ENCODE data around the gene PKDCC. TPM values are rescaled to one million over a fixed set of nuclear protein-coding genes. Genes with fewer than 3 reads are reported as not detected.

The PKDCC gene
- total and polyA plus RNA-seq, 2 experiments from 2014 or later: 1.2 to 9.9 TPM

GRCh38 chr2:42035241-42035640 is 12.6 kb upstream of the PKDCC start:
- Histone ChIP-seq H3K27me3 (replicated peaks; ENCODE audit: insufficient read depth) (no peaks in the 10 kb centered on the region), H3K9me3 (ENCODE audit: low read depth) (no peaks in the 10 kb centered on the region), H3K36me3 (ENCODE audit: low read depth) (no peaks in the 10 kb centered on the region), H3F3A (ENCODE audit: insufficient read depth) (no peaks in the 10 kb centered on the region), H3K4me1 (ENCODE audit: insufficient read depth) (no peaks in the 10 kb centered on the region), H3K4me2 (ENCODE audit: unreplicated experiment) (no peak overlapping the region), H3K9me2 (ENCODE audit: insufficient read depth) (no peaks in the 10 kb centered on the region), H3K27ac (no peak overlapping the region), H3K79me2 (ENCODE audit: insufficient read depth) (no peaks in the 10 kb centered on the region), H2AFZ (no peak overlapping the region), H3K4me3 (no peak overlapping the region), H4K20me1 (ENCODE audit: insufficient read depth) (no peaks in the 10 kb centered on the region), H3K9ac (no peak overlapping the region)
- in situ Hi-C loops (cut with MboI): no loop called here
- WGBS, 2 experiments (ENCODE audit: low coverage in 1 of 2, low lambda C conversion rate in 2 of 2, missing lambda C conversion rate in 2 of 2): 78 to 82% methylated on average over 5 of the region's 5 CpGs
- DNase-seq: no peak
- TF ChIP-seq EZH2 (IDR thresholded peaks at IDR 0.05; ENCODE audit: insufficient read depth, poor library complexity, severe bottlenecking) (no peak), EZH2phosphoT487 (IDR thresholded peaks at IDR 0.05; ENCODE audit: insufficient read depth, low read depth) (no peak)

- Histone ChIP-seq H3K27ac (no peak overlapping the region), H3K36me3 (ENCODE audit: low read depth) (no peaks in the 10 kb centered on the region), H3K9me3 (ENCODE audit: low read depth) (no peaks in the 10 kb centered on the region), H2AFZ (no peak overlapping the region), H4K20me1 (ENCODE audit: insufficient read depth) (no peaks in the 10 kb centered on the region), H3K9ac (no peak overlapping the region), H3K27me3 (replicated peaks; ENCODE audit: insufficient read depth) (0 out of 2 replicates have a peak, but pooled peaks cover 7% of the 10 kb centered on the region), H3K4me2 (ENCODE audit: unreplicated experiment) (no peak overlapping the region), H3K4me1 (ENCODE audit: insufficient read depth) (no peaks in the 10 kb centered on the region), H3K4me3 (no peak overlapping the region), H3K79me2 (ENCODE audit: insufficient read depth) (no peaks in the 10 kb centered on the region), H3F3A (ENCODE audit: insufficient read depth) (no peaks in the 10 kb centered on the region), H3K9me2 (ENCODE audit: insufficient read depth) (no peaks in the 10 kb centered on the region)
- in situ Hi-C loops (cut with MboI): no loop called here
- DNase-seq: no peak
- TF ChIP-seq EZH2 (IDR thresholded peaks at IDR 0.05; ENCODE audit: insufficient read depth, poor library complexity, severe bottlenecking) (no peak), EZH2phosphoT487 (IDR thresholded peaks at IDR 0.05; ENCODE audit: insufficient read depth, low read depth) (no peak)
- WGBS, 2 experiments (ENCODE audit: low coverage in 1 of 2, low lambda C conversion rate in 2 of 2, missing lambda C conversion rate in 2 of 2): 71 to 76% methylated on average over 7 of the region's 7 CpGs
These were observed 11.4 kb upstream of the PKDCC start for GRCh38 chr2:42036413-42036812.

DNA sequence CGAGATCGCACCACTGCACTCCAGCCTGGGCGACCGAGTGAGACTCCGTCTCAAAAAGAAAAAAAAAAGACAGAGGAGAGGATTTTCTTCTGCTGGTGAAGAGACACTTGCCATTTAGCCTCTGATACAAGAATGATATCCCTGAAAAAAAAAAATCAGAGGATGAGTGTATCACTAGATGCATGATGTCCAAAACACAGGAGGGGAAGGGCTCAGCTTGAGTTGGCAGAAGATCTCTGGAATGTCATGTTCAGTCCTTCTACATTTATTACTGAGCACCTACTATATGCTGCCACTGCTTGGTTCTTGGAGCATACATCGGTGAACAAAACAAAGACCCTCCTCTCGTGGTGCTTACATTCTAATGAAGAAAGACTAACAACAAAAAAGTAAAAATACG is 10.9 kb upstream of the PKDCC start:
- WGBS, 2 experiments (ENCODE audit: low coverage in 1 of 2, low lambda C conversion rate in 2 of 2, missing lambda C conversion rate in 2 of 2): 82% methylated on average over 8 of the region's 8 CpGs
- Histone ChIP-seq H2AFZ (no peak overlapping the region), H3K4me3 (no peak overlapping the region), H3K27me3 (replicated peaks; ENCODE audit: insufficient read depth) (0 out of 2 replicates have a peak, but pooled peaks cover 7% of the 10 kb centered on the region), H3K36me3 (ENCODE audit: low read depth) (no peaks in the 10 kb centered on the region), H3K4me2 (ENCODE audit: unreplicated experiment) (no peak overlapping the region), H3K9me2 (ENCODE audit: insufficient read depth) (no peaks in the 10 kb centered on the region), H3K9me3 (ENCODE audit: low read depth) (no peaks in the 10 kb centered on the region), H3K79me2 (ENCODE audit: insufficient read depth) (no peaks in the 10 kb centered on the region), H3F3A (ENCODE audit: insufficient read depth) (no peaks in the 10 kb centered on the region), H3K27ac (no peak overlapping the region), H3K4me1 (ENCODE audit: insufficient read depth) (no peaks in the 10 kb centered on the region), H4K20me1 (ENCODE audit: insufficient read depth) (no peaks in the 10 kb centered on the region), H3K9ac (no peak overlapping the region)
- no peak for DNase-seq
- in situ Hi-C loops (cut with MboI): no loop called here
- no peak for TF ChIP-seq EZH2phosphoT487 (IDR thresholded peaks at IDR 0.05; ENCODE audit: insufficient read depth, low read depth)
- TF ChIP-seq EZH2 (IDR thresholded peaks at IDR 0.05; ENCODE audit: insufficient read depth, poor library complexity, severe bottlenecking): no peak

DNA sequence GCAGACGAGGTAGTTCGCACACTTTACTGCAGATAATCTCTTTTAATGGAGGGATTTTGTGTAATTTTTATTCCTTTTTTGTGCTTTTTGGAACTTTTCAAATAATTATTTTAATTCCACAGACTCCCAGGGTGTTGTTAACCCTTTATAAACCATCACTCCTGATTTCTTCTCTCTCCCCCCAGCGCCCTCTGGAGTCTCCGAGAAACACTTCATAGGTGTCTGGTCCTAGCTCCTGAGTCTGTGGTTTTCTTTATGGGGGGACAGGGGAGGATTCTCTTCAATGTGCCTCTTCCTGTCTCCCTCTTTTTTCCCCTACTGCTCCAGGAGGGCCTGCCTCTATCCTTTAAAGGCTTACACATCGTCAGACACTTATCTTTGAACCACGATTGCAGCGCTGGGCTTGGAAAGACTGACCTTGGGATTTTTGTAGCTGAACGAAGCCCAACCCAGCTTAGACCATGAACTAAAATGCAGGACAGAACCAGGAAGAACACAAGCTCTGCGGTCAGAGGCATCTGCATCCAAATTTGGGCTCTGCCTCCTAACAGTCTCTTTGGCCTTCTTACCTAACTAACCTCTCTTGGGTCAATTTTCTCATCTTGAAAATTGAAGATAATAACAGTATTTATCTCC is 7.1 kb upstream of the PKDCC start:
- Histone ChIP-seq H2AFZ (no peak overlapping the region), H3K9me3 (ENCODE audit: low read depth) (no peaks in the 10 kb centered on the region), H3F3A (ENCODE audit: insufficient read depth) (no peaks in the 10 kb centered on the region), H3K27me3 (replicated peaks; ENCODE audit: insufficient read depth) (0 out of 2 replicates have a peak, but pooled peaks cover 7% of the 10 kb centered on the region), H3K4me1 (ENCODE audit: insufficient read depth) (no peaks in the 10 kb centered on the region), H3K4me2 (ENCODE audit: unreplicated experiment) (no peak overlapping the region), H3K79me2 (ENCODE audit: insufficient read depth) (no peaks in the 10 kb centered on the region), H3K27ac (no peak overlapping the region), H3K4me3 (no peak overlapping the region), H3K9ac (no peak overlapping the region), H3K9me2 (ENCODE audit: insufficient read depth) (no peaks in the 10 kb centered on the region), H3K36me3 (ENCODE audit: low read depth) (no peaks in the 10 kb centered on the region), H4K20me1 (ENCODE audit: insufficient read depth) (no peaks in the 10 kb centered on the region)
- TF ChIP-seq EZH2phosphoT487 (IDR thresholded peaks at IDR 0.05; ENCODE audit: insufficient read depth, low read depth) (no peak), EZH2 (IDR thresholded peaks at IDR 0.05; ENCODE audit: insufficient read depth, poor library complexity, severe bottlenecking) (no peak)
- 53 to 67% methylated on average over 9 of the region's 9 CpGs for WGBS, 2 experiments (ENCODE audit: low coverage in 1 of 2, low lambda C conversion rate in 2 of 2, missing lambda C conversion rate in 2 of 2)
- in situ Hi-C loops (cut with MboI): no loop called here
- no peak for DNase-seq
